HepG2 (cell line): ENCODE measurements around the gene IRGQ.

Experiments used
- E2F2 ChIP-seq: sonication (generic); formaldehyde crosslinking; IDR thresholded peaks from 2 replicates; pipeline ENCODE4 v1.4.0; 2020; ENCODE audit warnings: missing genetic modification reagents, borderline replicate concordance
- EZH2 ChIP-seq: conservative IDR thresholded peaks from 2 replicates; pipeline ENCODE4 v1.6.1; 2012; ENCODE audit warnings: mild to moderate bottlenecking, low read depth, low read length, moderate library complexity
- ZNF362 ChIP-seq: sonication (generic); formaldehyde crosslinking; IDR thresholded peaks from 2 replicates; pipeline ENCODE4 v1.4.0; 2020; ENCODE audit warnings: missing genetic modification reagents, mild to moderate bottlenecking, borderline replicate concordance
- TF ChIP-seq, protein P1 (sequence below): sonication (generic); formaldehyde crosslinking; IDR thresholded peaks from 2 replicates; pipeline ENCODE4 v1.5.0; 2020; ENCODE audit warnings: mild to moderate bottlenecking, missing genetic modification reagents, moderate library complexity

DNA sequence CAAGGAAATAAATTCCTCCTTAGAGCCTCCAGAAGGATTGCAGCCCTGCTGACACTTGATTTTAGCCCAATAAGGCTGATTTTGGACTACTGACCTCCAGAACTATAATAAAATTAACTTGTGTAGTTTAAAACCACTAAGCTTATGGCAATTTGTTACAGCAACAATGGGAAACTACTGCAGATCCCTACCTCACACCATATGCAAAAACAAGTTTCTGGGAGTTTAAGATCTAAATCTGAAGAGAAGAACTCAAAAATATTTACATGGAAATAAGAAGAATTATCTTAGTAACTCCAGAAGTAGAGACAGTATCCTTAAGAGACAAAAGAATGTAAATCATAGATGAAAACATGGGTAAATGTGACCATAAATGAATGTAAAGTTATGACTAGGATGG lies 57.0 kb downstream of the IRGQ start:
- TF ChIP-seq EZH2 = no peak
- TF ChIP-seq ZNF362 (CRISPR knock-in tag) = no peak
- TF ChIP-seq, protein P1, sequence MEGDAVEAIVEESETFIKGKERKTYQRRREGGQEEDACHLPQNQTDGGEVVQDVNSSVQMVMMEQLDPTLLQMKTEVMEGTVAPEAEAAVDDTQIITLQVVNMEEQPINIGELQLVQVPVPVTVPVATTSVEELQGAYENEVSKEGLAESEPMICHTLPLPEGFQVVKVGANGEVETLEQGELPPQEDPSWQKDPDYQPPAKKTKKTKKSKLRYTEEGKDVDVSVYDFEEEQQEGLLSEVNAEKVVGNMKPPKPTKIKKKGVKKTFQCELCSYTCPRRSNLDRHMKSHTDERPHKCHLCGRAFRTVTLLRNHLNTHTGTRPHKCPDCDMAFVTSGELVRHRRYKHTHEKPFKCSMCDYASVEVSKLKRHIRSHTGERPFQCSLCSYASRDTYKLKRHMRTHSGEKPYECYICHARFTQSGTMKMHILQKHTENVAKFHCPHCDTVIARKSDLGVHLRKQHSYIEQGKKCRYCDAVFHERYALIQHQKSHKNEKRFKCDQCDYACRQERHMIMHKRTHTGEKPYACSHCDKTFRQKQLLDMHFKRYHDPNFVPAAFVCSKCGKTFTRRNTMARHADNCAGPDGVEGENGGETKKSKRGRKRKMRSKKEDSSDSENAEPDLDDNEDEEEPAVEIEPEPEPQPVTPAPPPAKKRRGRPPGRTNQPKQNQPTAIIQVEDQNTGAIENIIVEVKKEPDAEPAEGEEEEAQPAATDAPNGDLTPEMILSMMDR = no peak
- TF ChIP-seq E2F2 (CRISPR knock-in tag) = no peak
